ENCODE measurements around the gene DNAJC27. TPM values are rescaled to one million over a fixed set of nuclear protein-coding genes. Genes with fewer than 3 reads are reported as not detected.

Gene DNAJC27
- total and polyA plus RNA-seq, 12 donors = 2.8 to 13.1 (median 9.6) TPM

- no peak overlapping the region for H3K27ac ChIP-seq
- no peaks in the 10 kb centered on the region for H3K36me3 ChIP-seq
- H3K27me3 ChIP-seq = peaks cover 0 to 3% (median 0%) of the 10 kb centered on the region in 7 donors
- DNase-seq (no peak), ATAC-seq (no peak)
- no peaks in the 10 kb centered on the region for H3K9me3 ChIP-seq
- intact Hi-C loops (cut with DNase I) = no loop called here
- H3K4me1 ChIP-seq = peaks cover 3 to 22% (median 19%) of the 10 kb centered on the region in 9 donors
- no peak for TF ChIP-seq CTCF (IDR thresholded peaks at IDR 0.05)
- H3K4me3 ChIP-seq = no peak overlapping the region
- WGBS, 2 donors = 96 to 98% methylated on average over 10 of the region's 10 CpGs
Observed at GRCh38 chr2:24925815-24926214, 45.9 kb downstream of the DNAJC27 start.

GRCh38 chr2:24924732-24925131 is 47.0 kb downstream of the DNAJC27 start:
- 87 to 90% methylated on average over 6 of the region's 6 CpGs for WGBS, 2 donors
- Histone ChIP-seq H3K27ac (no peak overlapping the region), H3K36me3 (no peaks in the 10 kb centered on the region), H3K4me3 (no peak overlapping the region), H3K9me3 (no peaks in the 10 kb centered on the region), H3K27me3 (peaks cover 0 to 6% (median 0%) of the 10 kb centered on the region in 7 donors), H3K4me1 (peaks cover 3 to 23% (median 22%) of the 10 kb centered on the region in 9 donors)
- ATAC-seq = no peak
- intact Hi-C loops (cut with DNase I) = no loop called here
- no peak for TF ChIP-seq CTCF (IDR thresholded peaks at IDR 0.05)
- no peak for DNase-seq

DNA sequence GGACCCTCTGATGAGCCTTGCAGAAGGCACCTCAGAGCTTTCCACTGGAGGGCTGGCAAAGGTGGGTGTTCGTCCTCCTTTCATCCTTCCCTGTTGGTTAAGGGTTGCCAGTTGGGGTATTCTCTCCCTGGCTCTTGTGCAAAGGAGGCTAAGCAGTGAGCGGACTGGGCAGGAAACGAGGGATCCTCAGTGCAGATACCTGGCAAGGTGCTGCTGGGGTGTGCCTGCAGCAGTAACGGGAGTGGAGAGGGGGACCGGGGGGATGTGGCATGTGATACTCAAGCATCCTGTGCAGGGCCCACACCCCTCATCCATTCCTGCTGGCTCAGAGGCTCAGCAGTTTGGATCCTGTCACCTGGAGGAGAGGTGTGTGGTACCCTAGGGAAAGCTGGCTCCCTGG is 47.5 kb downstream of the DNAJC27 start:
- intact Hi-C loops (cut with DNase I) = no loop called here
- Histone ChIP-seq H3K36me3 (no peaks in the 10 kb centered on the region), H3K27ac (no peak overlapping the region), H3K9me3 (no peaks in the 10 kb centered on the region), H3K4me1 (peaks cover 3 to 26% (median 23%) of the 10 kb centered on the region in 9 donors), H3K27me3 (peaks cover 0 to 6% (median 0%) of the 10 kb centered on the region in 7 donors), H3K4me3 (no peak overlapping the region)
- DNase-seq = no peak
- 96 to 98% methylated on average over 5 of the region's 5 CpGs for WGBS, 2 donors
- ATAC-seq = no peak
- no peak for TF ChIP-seq CTCF (IDR thresholded peaks at IDR 0.05)

DNA sequence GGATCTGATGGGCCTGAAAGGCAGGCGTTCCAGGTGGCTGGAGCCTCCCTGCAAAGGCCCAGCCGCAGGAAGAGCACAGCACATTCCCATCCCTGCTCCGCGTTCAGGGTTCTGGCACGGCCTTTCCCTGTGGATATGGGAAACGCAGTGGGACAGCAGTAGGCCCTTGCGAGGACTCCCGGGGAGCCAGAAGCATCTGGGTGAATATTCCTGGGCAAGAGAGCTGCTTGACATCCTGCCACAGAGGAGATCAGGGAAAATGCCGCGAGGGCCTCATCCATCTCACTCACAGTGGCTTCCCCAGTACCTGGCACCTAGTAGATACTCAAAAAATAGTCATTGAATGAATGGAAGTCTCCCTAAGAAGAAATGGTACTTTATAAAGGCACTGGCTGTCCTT is 48.6 kb downstream of the DNAJC27 start:
- TF ChIP-seq CTCF (IDR thresholded peaks at IDR 0.05) = no peak
- Histone ChIP-seq H3K4me3 (no peak overlapping the region), H3K27ac (no peak overlapping the region), H3K4me1 (peaks cover 3 to 34% (median 23%) of the 10 kb centered on the region in 9 donors), H3K36me3 (no peaks in the 10 kb centered on the region), H3K9me3 (no peaks in the 10 kb centered on the region), H3K27me3 (peaks cover 0 to 7% (median 0%) of the 10 kb centered on the region in 7 donors)
- intact Hi-C loops (cut with DNase I) = no loop called here
- ATAC-seq (no peak), DNase-seq (no peak)
- 95% methylated on average over 10 of the region's 10 CpGs for WGBS, 2 donors
